Measurements from ENCODE around the gene LDLRAP1. TPM values are rescaled to one million over a fixed set of nuclear protein-coding genes. Genes with fewer than 3 reads are reported as not detected.

LDLRAP1 gene
- total and polyA plus RNA-seq, 2 donors (not counting 3 experiments of a cell fraction or from before 2014, with no cell fraction given): 23.1 to 24.7 TPM

GRCh38 chr1:25554430-25554780 is 11.0 kb downstream of the LDLRAP1 start:
- Histone ChIP-seq H3K9me3 (replicated peaks; ENCODE audit: control insufficient read depth, insufficient read depth, low read length) (no peaks in the 10 kb centered on the region), H3K4me3 (replicated peaks in 1 of 3; ENCODE audit: insufficient read depth in 1 of 3, low read depth in 1 of 3, low read length in 3 of 3) (no peak overlapping the region), H3K9ac (replicated peaks; ENCODE audit: extremely low read depth, insufficient read depth, low read length) (no peak overlapping the region), H2AFZ (ENCODE audit: low read depth, low read length) (no peak overlapping the region), H3K4me1 (ENCODE audit: control insufficient read depth, extremely low read depth, insufficient read depth, low read length) (peaks cover 36% of the 10 kb centered on the region), H3K27me3 (ENCODE audit: control insufficient read depth in 2 of 2, insufficient read depth in 2 of 2, low read length in 2 of 2) (no peaks in the 10 kb centered on the region), H3K9me1 (replicated peaks; ENCODE audit: control insufficient read depth, extremely low read depth, insufficient read depth, low read length) (no peaks in the 10 kb centered on the region), H4K20me1 (replicated peaks; ENCODE audit: control insufficient read depth, extremely low read depth, insufficient read depth, low read length) (no peaks in the 10 kb centered on the region), H3K4me2 (ENCODE audit: insufficient read depth, low read length) (no peak overlapping the region), H3K79me2 (ENCODE audit: control insufficient read depth, insufficient read depth, low read length) (no peaks in the 10 kb centered on the region), H3K27ac (ENCODE audit: insufficient read depth, low read depth, low read length) (no peak overlapping the region), H3K36me3 (ENCODE audit: control insufficient read depth in 2 of 2, extremely low read depth in 1 of 2, insufficient read depth in 2 of 2, low read length in 2 of 2) (peaks cover 0 to 3% of the 10 kb centered on the region in 2 experiments)
- intact Hi-C loops (cut with micrococcal nuclease) (no loop called here), dilution Hi-C loops (cut with MboI; ENCODE audit: extremely low pct_ligation_motif_present, low sequenced_read_pairs) (no loop called here)
- no peak for TF ChIP-seq MAX (IDR thresholded peaks at IDR 0.05; ENCODE audit: insufficient read depth, insufficient read length)
- TF ChIP-seq POLR2A (IDR thresholded peaks at IDR 0.05; ENCODE audit: low read depth, low read length): no peak
- no peak for TF ChIP-seq GATA2 (IDR thresholded peaks at IDR 0.05; ENCODE audit: insufficient read depth, insufficient read length, low read depth, low read length)
- no peak for TF ChIP-seq CTCF (IDR thresholded peaks at IDR 0.05; ENCODE audit: extremely low read depth in 1 of 2, insufficient read depth in 1 of 2, low read depth in 1 of 2, low read length in 2 of 2)
- no peak for TF ChIP-seq POLR2AphosphoS5 (IDR thresholded peaks at IDR 0.05; ENCODE audit: insufficient read depth, low read depth, low read length)
- CTCF ChIA-PET: interaction anchor here (0.8 to 1.9 kb wide), 3 partner anchors 12 to 30 kb away, joined by 3 to 9 read pairs (median 8); no protein-coding TSS in a partner anchor
- BruUV-seq (replicated peaks): no TSS peak
- no peak for DNase-seq (ENCODE audit: low read depth, low spot score)
- no peak for FAIRE-seq
- POLR2A ChIA-PET: no interaction called here

Data from endothelial cell of umbilical vein (primary cell).